Activated T-helper 2 cell treated with anti-CD3 and anti-CD28 coated beads, Interferon-gamma antibody, Interleukin-2, Interleukin-4, amounts not matched to agents 10 μg/mL and 5 μg/mL and 100 μg/mL, durations not matched to agents 14 hours and 24 hours and 36 hours (primary cell): ENCODE measurements around the gene HOXD4. TPM values are rescaled to one million over a fixed set of nuclear protein-coding genes. Genes with fewer than 3 reads are reported as not detected.

Experiments used
- DNase-seq: peaks from one replicate; pipeline ENCODE4 v3.0.0; 2021; ENCODE audit warnings: low spot score
- H3K27ac Mint-ChIP-seq: one replicate; pipeline ENCODE4 v1.8.0; 2021; ENCODE audit warnings: mixed read lengths
- H3K27me3 Mint-ChIP-seq: one replicate; pipeline ENCODE4 v1.8.0; 2021; ENCODE audit warnings: low read depth, mixed read lengths
- H3K36me3 Mint-ChIP-seq: one replicate; pipeline ENCODE4 v1.8.0; 2021; ENCODE audit warnings: low read depth, mixed read lengths
- H3K4me1 Mint-ChIP-seq: one replicate; pipeline ENCODE4 v1.8.0; 2021; ENCODE audit warnings: low read depth, mixed read lengths
- H3K4me3 Mint-ChIP-seq: one replicate; pipeline ENCODE4 v1.8.0; 2021; ENCODE audit warnings: low read depth, mild to moderate bottlenecking, moderate library complexity, mixed read lengths
- H3K9me3 Mint-ChIP-seq: one replicate; pipeline ENCODE4 v1.8.0; 2021; ENCODE audit warnings: mixed read lengths
- intact Hi-C: fragments of 100-400 bp; cut with micrococcal nuclease; formaldehyde crosslinking; loops from one replicate; pipeline ENCODE4 v1.15.1; 2023
- total RNA-seq: library from RNA; stranded (reverse); gene quantifications from 2 replicates; pipeline ENCODE4 v1.2.3, GENCODE V29; 2022

HOXD4 gene
- total RNA-seq, 1 donor from 2014 or later: not detected

DNA sequence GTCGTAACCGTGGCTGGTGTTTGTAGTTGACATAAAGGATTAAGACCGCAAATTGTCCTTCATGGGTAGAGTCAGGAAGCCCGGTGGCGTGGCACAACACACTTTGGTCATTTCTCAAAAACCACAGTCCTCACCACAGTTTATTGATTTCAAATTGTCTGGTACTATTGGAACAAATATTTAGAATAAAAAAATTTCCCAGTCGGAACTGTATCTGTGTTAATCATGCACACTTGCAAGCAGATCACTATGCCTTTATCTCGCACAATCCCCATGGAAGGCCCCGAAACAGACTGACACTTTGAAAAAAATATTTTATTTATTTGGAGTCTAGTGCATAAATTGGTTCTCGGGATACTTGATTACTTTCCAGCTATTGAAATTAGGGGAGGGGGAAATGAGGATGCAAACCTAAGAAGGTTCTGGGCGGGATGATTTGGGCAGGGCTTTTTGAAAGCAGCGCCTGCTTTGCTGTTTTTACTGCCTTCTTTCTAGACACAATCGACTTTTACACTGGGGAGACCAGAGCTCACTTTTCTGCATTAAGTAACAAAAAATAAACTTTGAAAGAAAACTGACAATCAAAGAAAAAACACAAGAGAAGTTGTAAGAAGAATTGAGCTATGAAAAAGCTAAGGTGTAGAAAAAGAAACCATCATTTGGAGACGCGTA, 21.7 kb downstream of the HOXD4 start:
- Mint-ChIP-seq H3K36me3 (peaks cover 3% of the 10 kb centered on the region), H3K4me1 (peaks cover 9% of the 10 kb centered on the region), H3K27ac (no peak overlapping the region), H3K9me3 (no peaks in the 10 kb centered on the region), H3K4me3 (no peak overlapping the region), H3K27me3 (peaks cover 75% of the 10 kb centered on the region)
- no peak for DNase-seq
- intact Hi-C loops: no loop called here

DNA sequence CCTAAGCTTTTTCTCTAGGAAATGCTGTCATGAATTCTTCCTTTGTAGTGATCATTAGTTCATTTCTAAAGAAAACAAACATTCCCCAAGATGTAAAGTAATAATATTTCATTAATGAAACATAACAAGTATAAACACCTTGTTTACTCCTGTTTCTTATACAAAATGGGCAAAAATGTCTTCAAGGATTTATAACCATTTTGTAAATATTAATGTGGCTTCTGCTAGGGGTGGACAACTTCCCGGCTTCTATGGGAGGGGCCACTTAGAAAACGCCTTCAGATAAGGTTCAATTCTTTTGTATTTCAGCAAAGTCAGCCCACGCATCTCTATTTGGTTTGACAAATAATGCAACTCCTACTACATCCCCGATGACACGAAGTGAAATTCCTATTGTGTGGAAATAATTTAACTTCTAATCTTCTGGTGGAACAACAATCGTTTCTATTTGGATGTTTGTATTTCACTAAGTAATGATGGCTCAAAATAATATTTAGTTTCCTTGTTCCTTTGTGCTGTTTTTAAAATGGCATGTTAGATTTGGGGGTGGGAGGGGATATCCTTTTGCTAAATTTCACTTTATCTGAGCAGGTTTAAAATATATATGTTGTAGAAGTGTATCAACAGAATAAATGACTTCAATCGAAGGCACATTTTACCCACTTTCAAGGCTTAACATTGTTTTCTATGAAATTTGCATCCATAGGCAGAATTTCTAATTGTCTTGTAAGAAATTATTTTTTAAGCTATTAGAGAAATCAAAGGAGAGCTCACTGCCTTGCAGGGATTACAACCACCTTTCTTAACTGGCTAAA, 22.4 kb downstream of the HOXD4 start:
- intact Hi-C loops: loop anchor here (1.0 kb wide), 1 partner anchor 7 kb away; no protein-coding TSS in a partner anchor
- Mint-ChIP-seq H3K27ac (no peak overlapping the region), H3K27me3 (peaks cover 80% of the 10 kb centered on the region), H3K4me1 (peaks cover 9% of the 10 kb centered on the region), H3K9me3 (no peaks in the 10 kb centered on the region), H3K4me3 (no peak overlapping the region), H3K36me3 (peaks cover 3% of the 10 kb centered on the region)
- no peak for DNase-seq

DNA sequence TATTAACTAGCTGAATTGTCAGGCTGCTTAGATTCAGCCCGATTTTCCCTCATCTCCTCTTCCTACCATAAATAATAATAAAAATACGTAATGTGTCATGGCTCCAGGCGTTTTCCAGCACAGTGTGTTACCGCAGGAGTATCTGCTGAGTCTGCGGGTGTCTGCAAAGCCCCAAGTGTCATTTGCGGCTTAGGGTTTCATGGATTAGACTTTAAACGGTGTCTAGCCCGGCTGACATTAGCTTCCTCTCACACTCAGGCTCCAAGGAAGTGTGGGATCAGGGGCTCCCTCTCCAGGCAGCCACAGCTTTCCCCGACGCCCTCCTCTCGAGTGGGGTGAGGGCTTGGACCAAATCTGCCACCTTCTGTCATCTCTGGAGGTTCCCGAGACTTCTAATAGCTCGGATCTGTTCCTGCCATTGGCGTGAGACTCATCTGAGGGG, 23.1 kb downstream of the HOXD4 start:
- Mint-ChIP-seq H3K4me3 (no peak overlapping the region), H3K4me1 (peaks cover 9% of the 10 kb centered on the region), H3K27me3 (peaks cover 84% of the 10 kb centered on the region), H3K9me3 (no peaks in the 10 kb centered on the region), H3K27ac (no peak overlapping the region), H3K36me3 (peaks cover 3% of the 10 kb centered on the region)
- intact Hi-C loops: loop anchor here (1.0 kb wide), 1 partner anchor 8 kb away; no protein-coding TSS in a partner anchor
- no peak for DNase-seq

DNA sequence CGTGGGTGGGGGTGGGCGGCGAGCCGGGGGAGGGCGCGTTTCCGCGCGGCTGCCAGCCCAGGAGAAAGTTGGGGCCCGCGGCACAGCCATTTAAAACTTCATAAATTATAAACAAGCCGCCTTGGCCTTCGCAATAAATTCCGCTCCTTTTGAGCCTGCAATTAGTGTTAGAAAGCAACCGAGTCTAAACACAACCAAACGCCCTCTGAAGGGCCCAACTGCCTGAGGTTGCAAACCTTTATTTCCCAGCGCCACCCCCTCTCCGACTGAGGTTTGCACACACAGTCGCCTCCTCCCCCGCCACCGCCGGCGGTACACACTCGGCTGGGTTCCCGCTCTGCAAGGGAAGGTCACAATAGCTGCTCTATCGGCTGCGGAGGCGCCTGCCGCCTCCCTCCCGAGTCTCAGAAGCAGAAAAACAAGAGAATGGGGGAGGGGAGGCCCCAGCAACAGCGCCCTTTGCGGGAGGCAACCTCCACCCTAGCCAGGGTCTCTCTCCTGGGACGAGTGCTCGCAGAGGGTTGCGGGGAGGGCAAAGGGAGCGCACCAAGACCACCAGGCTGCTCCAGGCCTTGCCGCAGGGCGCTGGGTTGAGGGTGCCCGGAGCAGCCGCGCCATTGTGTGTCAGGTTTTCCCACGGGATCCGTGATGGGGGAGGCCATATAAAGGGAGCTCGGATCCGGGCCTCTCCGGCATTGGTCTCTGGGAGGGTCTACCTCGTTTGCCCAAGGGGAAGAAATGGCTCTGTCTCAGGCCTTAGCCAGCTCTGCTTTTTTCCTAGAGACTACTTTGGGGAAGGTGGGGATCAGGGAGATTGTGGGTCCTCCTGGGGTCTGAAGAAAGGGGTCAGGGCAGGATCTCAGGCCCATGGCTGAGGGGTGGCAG, 23.7 kb downstream of the HOXD4 start:
- H3K4me1 Mint-ChIP-seq: peaks cover 9% of the 10 kb centered on the region
- H3K4me3 Mint-ChIP-seq: no peak overlapping the region
- peaks cover 3% of the 10 kb centered on the region for H3K36me3 Mint-ChIP-seq
- no peak for DNase-seq
- no peak overlapping the region for H3K27ac Mint-ChIP-seq
- peaks cover 84% of the 10 kb centered on the region for H3K27me3 Mint-ChIP-seq
- intact Hi-C loops: loop anchor here (1.0 kb wide), 1 partner anchor 9 kb away; no protein-coding TSS in a partner anchor
- H3K9me3 Mint-ChIP-seq: no peaks in the 10 kb centered on the region

DNA sequence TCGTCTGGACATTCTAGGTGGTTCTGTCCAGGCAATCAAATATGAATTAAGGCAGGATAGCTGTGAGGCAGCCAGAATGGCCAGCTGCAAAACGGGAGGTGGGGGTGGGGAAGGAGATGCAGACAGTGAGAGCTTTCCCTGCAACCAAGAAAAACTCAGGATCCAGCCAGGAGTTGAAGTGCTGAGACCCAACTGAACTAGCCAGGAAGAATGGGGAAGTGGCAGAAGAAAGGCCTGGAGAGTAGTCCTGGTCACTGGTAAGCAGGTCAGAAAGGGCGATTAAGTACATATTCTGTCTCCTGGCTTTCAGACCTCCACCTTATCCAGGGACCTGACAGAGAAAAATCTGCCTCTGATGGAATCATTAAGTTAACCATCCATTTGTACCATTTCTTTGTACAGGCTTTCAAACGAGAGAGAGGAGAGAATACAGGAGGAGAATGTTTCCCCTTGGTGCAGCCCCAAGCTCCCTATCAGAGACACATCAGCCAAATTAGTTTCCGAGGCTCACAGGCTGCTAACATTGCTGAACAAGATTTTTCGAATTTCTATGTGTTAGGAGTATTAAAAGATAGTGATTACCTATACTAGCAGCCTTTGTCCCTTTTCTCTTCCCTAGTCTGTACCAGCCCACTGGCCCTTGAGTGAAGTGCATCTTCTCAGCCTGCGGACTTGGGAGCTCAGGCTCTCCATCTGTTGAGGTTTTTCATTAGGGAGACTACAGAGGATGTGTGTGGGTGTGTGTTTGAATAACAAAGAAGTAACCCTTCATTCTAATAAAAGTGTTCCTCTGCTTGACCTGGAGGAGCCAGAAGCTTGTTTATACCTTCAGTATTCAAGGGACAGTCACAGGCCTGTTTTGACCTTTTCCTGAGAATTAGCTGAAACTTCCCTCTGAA, 24.6 kb downstream of the HOXD4 start:
- Mint-ChIP-seq H3K9me3 (no peaks in the 10 kb centered on the region), H3K4me3 (no peak overlapping the region), H3K36me3 (peaks cover 3% of the 10 kb centered on the region), H3K4me1 (peaks cover 9% of the 10 kb centered on the region), H3K27ac (no peak overlapping the region), H3K27me3 (peaks cover 87% of the 10 kb centered on the region)
- no peak for DNase-seq
- intact Hi-C loops: no loop called here

DNA sequence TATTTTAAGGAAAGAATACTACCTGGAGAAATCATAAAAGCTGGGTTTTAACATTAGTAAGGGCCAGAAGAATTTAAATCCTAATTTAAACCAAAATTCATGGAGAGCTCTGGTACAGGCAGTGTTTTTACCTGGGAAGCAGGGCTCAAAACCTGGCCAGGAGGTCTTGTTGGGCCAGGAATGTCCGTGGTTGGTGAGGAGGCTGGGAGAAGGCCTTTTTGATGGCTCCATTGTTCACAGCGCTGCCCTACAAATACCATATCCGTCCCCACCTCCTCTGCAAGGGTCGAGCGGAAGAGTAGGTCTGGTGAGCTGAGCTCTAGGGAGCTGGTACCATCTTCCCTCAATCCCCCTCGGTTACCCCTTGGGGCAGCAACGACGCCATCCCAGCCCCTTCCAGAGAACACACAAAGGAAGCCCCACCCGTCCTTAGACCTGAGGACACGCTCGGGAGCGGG, 26.3 kb downstream of the HOXD4 start:
- peaks cover 9% of the 10 kb centered on the region for H3K4me1 Mint-ChIP-seq

DNA sequence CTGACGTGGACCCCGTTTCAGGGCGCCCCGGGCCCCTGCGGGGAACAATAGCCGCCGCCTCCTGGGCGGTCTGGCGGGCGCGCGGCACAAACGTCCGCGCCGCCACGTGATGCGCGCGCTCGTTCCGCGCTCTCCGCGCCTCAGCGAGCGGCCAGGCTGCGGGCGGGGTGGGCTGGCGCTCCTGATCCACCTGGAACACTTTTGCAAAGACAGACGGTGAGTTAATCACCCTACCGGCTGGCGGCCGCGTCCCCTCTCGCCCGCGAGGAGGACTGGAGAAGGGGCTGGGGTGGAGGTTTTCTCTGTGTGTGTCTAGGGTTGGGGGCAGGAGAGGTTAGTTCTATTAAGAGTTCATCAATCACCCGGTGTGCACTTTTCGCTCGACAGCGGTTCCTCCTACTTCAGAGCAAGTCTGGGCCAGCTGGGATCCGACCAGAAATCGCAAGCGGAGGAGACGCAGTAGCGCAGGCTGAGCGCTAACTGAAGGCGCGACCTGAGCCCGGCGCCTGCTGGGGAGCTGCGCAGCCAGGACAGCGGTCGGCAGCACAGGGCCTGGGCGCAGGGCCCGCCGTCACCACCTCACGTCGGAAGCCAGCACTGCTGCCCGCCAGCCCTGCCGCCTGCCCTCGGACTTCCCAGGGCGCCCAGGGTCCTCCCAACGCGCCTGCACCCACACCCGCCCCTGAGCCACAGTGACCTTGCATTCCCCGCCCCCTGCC, 26.8 kb downstream of the HOXD4 start:
- no peak overlapping the region for H3K27ac Mint-ChIP-seq
- peaks cover 9% of the 10 kb centered on the region for H3K4me1 Mint-ChIP-seq
- peaks cover 86% of the 10 kb centered on the region for H3K27me3 Mint-ChIP-seq
- intact Hi-C loops: no loop called here
- no peak for DNase-seq
- H3K4me3 Mint-ChIP-seq: peak overlapping the region; percentile 27
- H3K9me3 Mint-ChIP-seq: no peaks in the 10 kb centered on the region
- H3K36me3 Mint-ChIP-seq: no peaks in the 10 kb centered on the region

More for the DNA sequence above, 26.3 kb downstream of the HOXD4 start:
- Mint-ChIP-seq H3K27me3 (peaks cover 86% of the 10 kb centered on the region), H3K36me3 (peaks cover 2% of the 10 kb centered on the region), H3K4me3 (no peak overlapping the region), H3K27ac (no peak overlapping the region), H3K9me3 (no peaks in the 10 kb centered on the region)
- DNase-seq: no peak
- intact Hi-C loops: no loop called here

DNA sequence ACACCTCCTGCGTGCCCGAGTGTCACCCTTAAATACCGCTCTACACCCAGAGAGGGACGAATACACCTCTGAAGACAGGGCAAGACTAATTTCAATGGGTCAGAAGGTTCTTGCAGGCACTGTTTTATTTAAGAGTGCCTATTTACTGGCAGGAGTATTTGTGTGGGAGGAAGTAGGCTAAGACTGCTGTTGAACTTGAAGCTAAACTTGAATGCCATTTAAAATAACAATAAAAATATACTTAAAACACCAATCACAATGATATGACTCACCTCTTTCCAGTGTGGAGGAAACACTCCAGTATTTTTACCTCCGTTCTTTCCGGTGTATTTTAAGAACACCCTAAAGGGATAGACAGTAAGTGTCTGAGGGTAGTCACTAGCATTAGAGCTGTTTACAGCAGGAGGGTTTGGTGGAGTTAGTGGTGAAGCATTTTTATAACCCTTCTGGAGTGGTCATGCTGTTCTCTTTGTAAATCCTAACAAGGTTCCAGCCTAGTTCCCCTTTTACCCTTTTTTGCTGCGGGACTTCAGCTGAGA, 27.5 kb downstream of the HOXD4 start:
- H3K4me1 Mint-ChIP-seq: peaks cover 8% of the 10 kb centered on the region
- no peak for DNase-seq
- H3K27ac Mint-ChIP-seq: no peak overlapping the region
- intact Hi-C loops: no loop called here
- peaks cover 85% of the 10 kb centered on the region for H3K27me3 Mint-ChIP-seq
- no peaks in the 10 kb centered on the region for H3K9me3 Mint-ChIP-seq
- no peaks in the 10 kb centered on the region for H3K36me3 Mint-ChIP-seq
- H3K4me3 Mint-ChIP-seq: no peak overlapping the region

DNA sequence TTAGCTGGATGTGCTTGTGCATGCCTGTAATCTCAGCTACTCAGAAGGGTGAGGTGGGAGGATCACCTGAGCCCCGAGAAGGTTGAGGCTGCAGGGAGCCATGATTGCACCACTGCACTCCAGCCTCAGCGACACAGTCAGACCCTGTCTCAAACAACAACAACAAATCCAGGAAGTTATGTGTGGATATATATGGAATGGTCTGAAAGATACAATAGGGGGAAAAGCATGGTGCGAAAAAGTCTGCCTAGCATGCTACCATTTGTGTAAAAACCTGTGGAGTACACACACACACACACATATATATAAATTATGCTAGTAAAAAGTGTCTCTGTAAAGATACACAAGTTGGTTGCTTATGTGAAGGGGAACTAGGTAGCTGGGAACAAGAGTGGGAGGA, 30.2 kb downstream of the HOXD4 start:
- Mint-ChIP-seq H3K4me1 (peaks cover 3% of the 10 kb centered on the region), H3K4me3 (no peak overlapping the region), H3K36me3 (no peaks in the 10 kb centered on the region), H3K27me3 (peaks cover 75% of the 10 kb centered on the region), H3K9me3 (no peaks in the 10 kb centered on the region), H3K27ac (no peak overlapping the region)
- intact Hi-C loops: no loop called here
- no peak for DNase-seq

DNA sequence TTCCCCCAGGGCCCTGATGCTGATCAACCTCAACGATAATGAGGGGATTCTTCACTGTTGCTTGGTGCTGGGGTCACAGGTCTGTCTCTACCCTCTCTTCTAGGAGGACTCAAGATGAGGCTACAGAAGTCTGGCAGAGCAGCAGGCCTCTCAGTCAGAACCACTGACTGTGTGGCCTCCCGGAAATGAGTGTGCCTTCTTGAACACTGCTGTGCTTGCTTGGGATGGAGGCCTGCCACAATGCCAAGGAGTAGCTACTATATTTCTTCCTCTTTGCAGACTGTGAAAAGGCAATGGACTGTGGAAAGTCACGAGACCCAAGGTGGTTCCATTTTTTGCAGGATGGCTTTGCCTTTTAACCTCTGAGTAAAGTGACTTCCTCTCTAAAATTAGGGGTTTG, 31.3 kb downstream of the HOXD4 start:
- Mint-ChIP-seq H3K27me3 (peaks cover 74% of the 10 kb centered on the region), H3K9me3 (no peaks in the 10 kb centered on the region), H3K4me1 (peaks cover 5% of the 10 kb centered on the region), H3K27ac (no peak overlapping the region), H3K36me3 (no peaks in the 10 kb centered on the region), H3K4me3 (no peak overlapping the region)
- no peak for DNase-seq
- intact Hi-C loops: no loop called here

DNA sequence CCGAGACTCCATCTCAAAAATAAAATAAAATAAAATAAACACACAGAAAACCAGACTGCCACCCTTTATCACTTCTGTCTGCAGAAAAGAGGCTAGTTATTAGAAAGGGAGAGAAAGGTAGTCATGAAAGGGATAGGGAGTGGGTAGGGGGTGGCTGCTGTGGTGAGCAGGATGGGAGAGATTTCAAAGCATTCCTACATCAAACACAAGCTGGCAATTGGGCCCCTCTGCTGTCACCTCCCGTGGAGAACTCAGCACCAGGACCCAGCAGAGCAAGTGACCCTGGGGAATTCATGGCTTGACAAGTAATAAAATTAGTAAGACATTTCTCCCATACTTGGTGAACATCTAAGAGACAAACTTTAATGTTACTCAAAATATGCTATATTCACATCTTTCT, 33.4 kb downstream of the HOXD4 start:
- intact Hi-C loops: no loop called here
- H3K27ac Mint-ChIP-seq: no peak overlapping the region
- H3K27me3 Mint-ChIP-seq: peaks cover 70% of the 10 kb centered on the region
- DNase-seq: no peak
- H3K9me3 Mint-ChIP-seq: no peaks in the 10 kb centered on the region
- peaks cover 10% of the 10 kb centered on the region for H3K4me1 Mint-ChIP-seq
- peaks cover 3% of the 10 kb centered on the region for H3K36me3 Mint-ChIP-seq
- H3K4me3 Mint-ChIP-seq: no peak overlapping the region
